GM11168 (cell line): ENCODE measurements around the gene SNX30.
"Not testable (repeated sequence)": the region's sequence is repeated elsewhere in the genome, so short reads cannot be mapped to it uniquely, and the experiment has no call there.

Experiments
- in situ Hi-C: fragments of 300-500 bp; cut with MboI; formaldehyde crosslinking; loops from one replicate; pipeline ENCODE4 v1.12.0; 2022; ENCODE audit warnings: low sequenced_read_pairs; ENCODE audit not compliant: unreplicated experiment

Gene SNX30, protein sequence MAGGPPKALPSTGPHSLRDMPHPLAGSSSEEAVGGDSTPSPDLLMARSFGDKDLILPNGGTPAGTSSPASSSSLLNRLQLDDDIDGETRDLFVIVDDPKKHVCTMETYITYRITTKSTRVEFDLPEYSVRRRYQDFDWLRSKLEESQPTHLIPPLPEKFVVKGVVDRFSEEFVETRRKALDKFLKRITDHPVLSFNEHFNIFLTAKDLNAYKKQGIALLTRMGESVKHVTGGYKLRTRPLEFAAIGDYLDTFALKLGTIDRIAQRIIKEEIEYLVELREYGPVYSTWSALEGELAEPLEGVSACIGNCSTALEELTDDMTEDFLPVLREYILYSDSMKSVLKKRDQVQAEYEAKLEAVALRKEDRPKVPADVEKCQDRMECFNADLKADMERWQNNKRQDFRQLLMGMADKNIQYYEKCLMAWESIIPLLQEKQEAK

GRCh38 chr9:112750016-112750763 lies at the start of gene SNX30:
Gene SNX30, plus strand, starts transcription at chr9:112750760. Its CDS starts 242 bp downstream, at chr9:112751002.
- in situ Hi-C loops, result no loop called here

- in situ Hi-C loops, result no loop called here
These were observed 47.3 kb upstream of the SNX30 start for GRCh38 chr9:112703304-112703703.

- in situ Hi-C loops, result no loop called here
These were observed 44.7 kb upstream of the SNX30 start for GRCh38 chr9:112705768-112706427.

GRCh38 chr9:112711050-112711689 lies 39.4 kb upstream of the SNX30 start:
- in situ Hi-C loops, result loop anchor here (10.0 kb wide), 1 partner anchor 74 kb away; no protein-coding TSS in a partner anchor

DNA sequence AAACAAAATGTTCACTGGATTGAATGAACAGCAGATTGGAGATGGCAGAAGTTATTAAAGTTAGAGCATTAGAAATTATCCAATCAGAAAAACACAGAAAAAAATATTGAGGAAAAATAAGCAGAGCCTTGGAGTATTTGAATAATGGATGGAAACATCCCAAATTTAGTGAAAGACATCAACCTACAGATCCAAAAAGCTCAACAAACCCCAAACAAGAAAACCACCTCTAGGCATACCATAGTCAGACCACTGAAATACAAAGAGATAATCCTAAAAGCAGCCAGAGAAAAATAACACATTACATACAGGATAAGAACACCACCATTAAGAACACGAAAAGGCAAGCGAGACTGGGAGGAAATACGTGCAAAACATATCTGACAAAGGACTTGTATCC lies 37.9 kb upstream of the SNX30 start:
- in situ Hi-C loops, result loop anchor here (10.0 kb wide), 1 partner anchor 72 kb away; no protein-coding TSS in a partner anchor

DNA sequence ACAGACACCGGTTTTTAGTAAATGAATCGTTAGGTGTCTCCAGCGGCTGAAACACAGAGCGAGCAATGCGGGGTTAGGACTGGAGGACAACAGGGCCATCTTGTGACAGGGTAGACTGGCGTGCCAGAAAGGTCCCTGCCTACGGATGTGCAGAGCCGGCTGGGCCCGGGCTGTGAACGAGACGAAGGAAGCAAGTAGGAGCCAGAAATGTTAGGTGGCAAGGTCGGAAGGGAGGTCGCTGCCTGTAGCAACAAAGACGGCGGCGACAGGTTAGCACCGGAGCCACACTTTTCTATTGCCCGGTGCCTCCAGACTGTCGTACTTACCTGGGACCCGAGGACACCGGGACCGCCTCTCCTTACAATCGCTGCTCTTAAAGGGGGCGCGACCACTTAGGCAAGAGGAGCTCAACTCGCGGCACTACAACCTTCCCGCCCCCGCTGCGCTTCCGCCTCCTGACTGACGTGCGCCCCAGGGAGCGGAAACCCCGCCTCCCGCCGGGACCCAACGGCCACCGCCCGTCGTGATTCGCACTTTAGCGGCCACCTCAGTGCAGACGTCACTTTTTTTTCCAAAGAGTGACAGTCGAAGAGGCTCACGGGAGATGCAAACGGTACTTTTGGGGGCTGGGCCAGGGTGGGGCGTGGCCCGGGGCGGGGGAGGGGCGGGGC lies 32.8 kb upstream of the SNX30 start, which contains the start of gene INIP:
INIP (minus strand) TSS at position 457 of the 671 bp plus-strand sequence. CDS start 1,632 bp downstream, outside the sequence.
- in situ Hi-C loops, result loop anchor here (10.0 kb wide), 1 partner anchor 67 kb away; no protein-coding TSS in a partner anchor

DNA sequence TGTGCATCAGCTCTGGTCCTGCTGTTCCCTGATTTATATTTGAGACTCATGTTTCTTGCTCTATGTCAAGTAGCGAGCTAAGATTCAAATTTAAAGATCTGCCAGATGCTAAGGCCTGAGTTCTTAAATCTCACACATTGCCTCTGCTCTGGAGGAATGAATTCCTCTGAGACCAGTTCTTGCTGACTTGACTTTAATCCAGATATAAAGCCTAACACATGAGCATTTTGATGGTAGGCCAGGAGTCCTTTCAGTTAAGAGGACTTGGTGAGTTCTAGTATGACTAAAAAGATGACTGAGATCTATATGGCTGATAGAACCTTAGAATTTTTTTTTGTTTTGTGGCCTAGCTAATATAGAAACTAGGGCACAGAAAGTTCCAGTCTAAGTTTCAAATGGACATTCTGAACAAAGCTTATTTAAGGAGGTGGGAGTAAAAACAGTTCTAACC lies 31.3 kb upstream of the SNX30 start:
- in situ Hi-C loops, result loop anchor here (10.0 kb wide), 1 partner anchor 66 kb away; no protein-coding TSS in a partner anchor

- in situ Hi-C loops, result loop anchor here (10.0 kb wide), 1 partner anchor 65 kb away; no protein-coding TSS in a partner anchor
These were observed 30.9 kb upstream of the SNX30 start for GRCh38 chr9:112719696-112720095.

- in situ Hi-C loops, result no loop called here
These were observed 30.3 kb upstream of the SNX30 start for GRCh38 chr9:112720113-112720780.

DNA sequence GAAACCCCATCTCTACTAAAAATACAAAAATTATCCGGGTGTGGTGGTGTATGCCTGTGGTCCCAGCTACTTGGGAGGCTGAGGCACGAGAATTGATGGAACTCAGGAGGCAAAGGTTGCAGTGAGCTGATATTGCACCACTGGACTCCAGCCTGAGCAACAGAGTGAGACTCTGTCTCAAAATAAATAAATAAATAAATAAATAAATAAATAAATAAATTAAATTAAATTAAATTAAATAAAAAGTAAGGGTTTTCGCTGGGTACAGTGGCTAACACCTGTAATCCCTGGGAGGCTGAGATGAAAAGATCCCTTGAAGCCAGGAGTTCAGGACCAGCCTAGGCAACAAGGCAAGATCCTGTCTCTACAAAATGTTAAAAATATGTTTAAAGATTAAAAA lies 27.8 kb upstream of the SNX30 start:
- in situ Hi-C loops, result not testable (repeated sequence)

DNA sequence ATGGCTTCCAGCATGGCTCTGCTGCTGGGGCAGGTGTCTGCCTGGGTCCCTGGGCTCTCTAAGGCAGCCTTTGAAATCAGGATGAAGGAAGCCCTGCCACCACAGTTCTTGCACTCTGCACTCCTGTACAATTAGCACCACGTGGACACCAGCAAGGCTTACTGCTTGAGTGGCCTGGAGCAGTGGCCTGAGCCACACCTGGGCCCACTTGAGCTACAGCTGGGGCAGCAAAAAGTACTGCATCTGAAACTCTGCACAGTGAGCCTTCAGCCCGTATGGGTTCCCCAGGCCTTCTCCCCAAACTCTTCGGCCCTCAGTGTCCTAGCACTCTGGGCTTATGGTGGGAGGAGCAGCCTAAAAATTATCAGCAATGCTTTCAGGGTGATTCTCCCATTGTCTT lies 24.6 kb upstream of the SNX30 start:
- in situ Hi-C loops, result no loop called here

- in situ Hi-C loops, result no loop called here
These were observed 24.1 kb upstream of the SNX30 start for GRCh38 chr9:112726428-112726827.

DNA sequence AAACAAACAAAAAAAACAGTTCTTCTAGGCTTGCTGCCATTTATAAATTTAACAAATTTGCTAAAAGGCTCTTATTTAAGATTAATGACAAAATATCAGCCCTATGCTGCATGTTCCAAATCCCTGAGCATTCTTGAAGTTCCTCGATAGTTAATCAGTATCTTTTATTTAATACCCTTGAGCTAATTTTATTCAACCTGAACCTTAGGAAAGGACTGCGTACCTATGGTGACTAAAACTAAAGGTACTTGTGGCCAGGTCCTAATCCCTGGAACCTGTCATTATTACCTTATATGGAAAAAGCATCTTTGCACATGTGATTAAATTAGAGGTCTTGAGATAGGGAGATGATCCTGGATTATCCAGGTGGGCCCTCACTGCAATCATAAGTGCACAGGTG lies 22.2 kb upstream of the SNX30 start:
- in situ Hi-C loops, result no loop called here

- in situ Hi-C loops, result no loop called here
These were observed 18.6 kb upstream of the SNX30 start for GRCh38 chr9:112731971-112732370.

GRCh38 chr9:112734892-112735291 lies 15.7 kb upstream of the SNX30 start:
- in situ Hi-C loops, result no loop called here

- in situ Hi-C loops, result no loop called here
These were observed 7.2 kb upstream of the SNX30 start for GRCh38 chr9:112743216-112743836.

DNA sequence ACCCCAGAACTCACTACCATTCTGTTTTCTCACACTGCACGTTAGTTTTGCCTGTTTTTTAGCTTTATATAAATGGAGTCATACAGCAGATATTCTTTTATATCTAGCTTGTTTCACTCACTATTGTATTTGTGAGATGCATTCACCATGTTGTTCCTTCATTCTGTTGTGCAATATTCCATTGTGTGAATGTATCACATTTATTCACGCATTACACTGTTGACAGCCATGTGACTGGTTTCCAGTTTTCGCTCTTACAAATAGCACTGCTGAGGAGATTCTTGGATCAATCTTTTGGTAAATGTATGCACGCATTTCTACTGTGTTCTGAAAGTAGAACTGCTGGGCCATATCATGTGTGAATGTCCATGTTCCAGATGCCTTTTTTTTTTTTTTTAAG lies 6.4 kb upstream of the SNX30 start:
- in situ Hi-C loops, result no loop called here

GRCh38 chr9:112747094-112747493 lies 3.5 kb upstream of the SNX30 start:
- in situ Hi-C loops, result no loop called here

DNA sequence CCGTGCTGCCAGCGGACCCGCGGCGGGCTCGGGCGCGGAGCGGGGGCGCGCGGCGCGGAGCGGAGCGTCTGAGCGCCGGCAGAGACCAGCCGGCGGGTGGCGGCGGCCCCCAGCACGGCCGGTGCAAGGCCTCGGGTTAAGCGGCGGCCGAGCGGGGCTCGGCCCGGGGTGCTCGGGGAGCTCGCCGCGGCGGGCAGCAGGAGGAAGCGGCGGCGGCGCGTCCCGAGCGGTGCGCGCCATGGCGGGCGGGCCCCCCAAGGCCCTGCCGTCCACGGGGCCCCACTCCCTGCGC lies 150 bp downstream of the SNX30 start:
- in situ Hi-C loops, result no loop called here
